GM21447 (cell line): Measurements from ENCODE around the gene EHD1.

Experiments used
- ATAC-seq: cut with Tn5 transposase; IDR thresholded peaks from one replicate; pipeline ENCODE4 v1.9.1; 2021; ENCODE audit not compliant: unreplicated experiment

The EHD1 gene

GRCh38 chr11:64891880-64892279, 13.5 kb upstream of the EHD1 start:
- ATAC-seq, result no peak

GRCh38 chr11:64891215-64891848, 12.9 kb upstream of the EHD1 start:
- no peak for ATAC-seq

GRCh38 chr11:64890522-64890939, 12.1 kb upstream of the EHD1 start:
- no peak for ATAC-seq

GRCh38 chr11:64888729-64889511, 10.5 kb upstream of the EHD1 start:
- ATAC-seq, result no peak

DNA sequence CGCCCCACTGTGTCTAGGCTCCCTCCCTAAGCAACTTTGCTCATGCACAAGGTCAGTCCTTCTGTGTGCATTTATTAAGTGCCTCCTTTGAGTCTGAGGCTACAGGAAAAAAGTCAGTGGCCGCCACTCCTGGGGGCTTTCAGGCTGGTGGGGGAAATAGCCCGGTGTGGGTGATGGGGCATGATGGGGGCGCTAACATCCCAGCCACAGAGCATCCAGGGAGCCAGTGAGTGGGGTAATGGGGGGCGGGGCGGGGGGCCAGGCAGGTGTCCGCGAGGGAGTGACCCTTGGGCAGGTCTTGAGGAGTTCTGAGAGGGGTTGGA, 9.9 kb upstream of the EHD1 start:
- ATAC-seq, result no peak

DNA sequence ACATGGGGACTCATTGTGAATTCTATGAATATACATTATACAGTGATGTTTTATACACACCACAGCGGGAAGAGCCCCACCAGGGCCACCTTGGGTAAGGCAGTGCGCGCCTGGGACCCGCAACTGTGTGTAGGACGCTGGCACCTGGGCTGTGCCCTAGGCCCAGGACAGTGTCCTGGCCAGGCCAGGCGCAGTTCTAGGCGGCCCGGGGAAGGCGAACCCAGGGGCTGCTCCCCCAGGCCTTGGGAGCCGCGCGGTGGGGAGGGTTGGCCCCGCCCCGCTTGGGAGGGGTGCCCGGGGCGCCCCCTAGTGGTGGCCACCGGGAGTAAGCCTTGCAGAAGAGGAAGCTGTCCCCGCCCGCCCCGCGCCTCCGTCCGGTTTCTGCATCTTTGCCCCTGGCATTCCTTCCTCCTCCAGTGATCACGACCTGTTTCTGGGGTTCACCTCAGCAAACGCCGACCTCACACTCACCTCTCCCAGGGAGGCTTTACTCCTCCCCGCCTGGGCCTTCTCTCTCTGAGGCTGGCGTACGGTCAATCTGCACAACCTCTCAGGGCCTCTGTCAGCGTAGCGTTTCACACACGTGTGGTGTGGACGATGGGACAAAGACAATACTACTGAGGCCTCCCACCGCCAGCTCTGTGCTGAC, 9.5 kb upstream of the EHD1 start:
- ATAC-seq, result peak; percentile 65

DNA sequence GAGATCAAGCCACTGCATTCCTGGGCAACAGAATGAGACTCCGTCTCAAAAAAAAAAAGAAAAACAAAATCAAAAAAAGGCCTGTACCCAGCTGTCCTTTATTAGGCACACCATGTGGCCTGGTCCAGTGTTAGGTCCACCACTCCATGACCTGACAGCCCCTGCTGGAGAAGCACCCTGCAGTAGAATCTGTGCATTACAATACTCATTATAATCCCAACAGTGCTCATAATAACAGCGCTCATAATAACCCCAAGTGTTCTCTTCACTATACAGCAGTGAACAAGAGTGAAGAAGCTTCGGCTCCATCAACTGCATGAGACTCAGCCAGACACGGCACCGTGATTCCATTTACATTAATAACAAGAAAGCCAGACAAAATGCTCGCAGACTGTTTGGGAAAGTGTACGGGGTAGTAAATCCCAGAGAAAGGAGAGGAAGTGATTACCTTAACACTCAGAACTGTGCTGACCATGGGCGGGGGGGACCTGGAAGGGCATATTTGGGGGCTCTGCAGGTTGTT, 8.9 kb upstream of the EHD1 start:
- no peak for ATAC-seq

- ATAC-seq, result no peak
These were observed 7.2 kb upstream of the EHD1 start for GRCh38 chr11:64885367-64886286.

- ATAC-seq, result no peak
These were observed 5.6 kb upstream of the EHD1 start for GRCh38 chr11:64884019-64884418.

DNA sequence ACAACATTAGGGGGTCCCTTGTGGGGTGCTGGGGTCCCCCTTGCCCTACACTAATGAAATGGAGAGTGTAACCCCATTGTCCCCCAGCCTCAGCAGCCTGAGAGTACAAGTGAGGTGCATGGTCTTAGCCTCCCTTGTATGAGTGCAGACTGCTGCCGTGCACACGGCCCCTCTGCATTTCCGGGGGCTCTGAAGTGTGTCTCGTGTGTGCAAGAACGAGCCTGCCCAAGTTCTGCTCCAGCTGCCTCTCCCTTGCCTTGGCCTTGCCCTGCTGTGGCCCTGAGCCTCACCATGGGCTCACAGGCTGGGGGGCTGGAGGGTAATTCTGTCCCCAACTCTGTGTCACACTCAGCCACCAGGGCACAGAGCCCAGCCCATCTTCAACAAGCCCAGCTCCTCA, 5.2 kb upstream of the EHD1 start:
- no peak for ATAC-seq

DNA sequence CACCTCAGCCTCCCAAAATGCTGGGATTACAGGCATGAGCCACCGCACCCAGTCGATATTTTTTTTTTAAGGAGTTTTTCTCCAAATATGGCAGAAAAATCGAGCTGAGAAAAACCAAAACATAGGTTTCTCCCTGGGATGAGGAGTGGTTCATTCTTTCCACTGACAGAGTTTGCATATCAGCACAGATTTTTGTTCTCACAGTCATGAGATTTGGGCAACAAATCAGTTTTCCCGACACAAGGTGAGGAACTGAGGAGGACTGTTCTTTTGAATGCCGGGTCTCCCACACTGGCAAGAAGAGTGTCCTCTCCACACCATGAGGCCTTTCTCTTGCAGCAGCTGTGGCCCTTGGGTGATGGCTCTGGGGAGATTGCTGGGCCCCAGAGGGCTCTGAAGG, 3.8 kb upstream of the EHD1 start:
- no peak for ATAC-seq

GRCh38 chr11:64881476-64881875, 3.1 kb upstream of the EHD1 start:
- no peak for ATAC-seq

GRCh38 chr11:64880240-64881001, 2.0 kb upstream of the EHD1 start:
- ATAC-seq, result no peak

DNA sequence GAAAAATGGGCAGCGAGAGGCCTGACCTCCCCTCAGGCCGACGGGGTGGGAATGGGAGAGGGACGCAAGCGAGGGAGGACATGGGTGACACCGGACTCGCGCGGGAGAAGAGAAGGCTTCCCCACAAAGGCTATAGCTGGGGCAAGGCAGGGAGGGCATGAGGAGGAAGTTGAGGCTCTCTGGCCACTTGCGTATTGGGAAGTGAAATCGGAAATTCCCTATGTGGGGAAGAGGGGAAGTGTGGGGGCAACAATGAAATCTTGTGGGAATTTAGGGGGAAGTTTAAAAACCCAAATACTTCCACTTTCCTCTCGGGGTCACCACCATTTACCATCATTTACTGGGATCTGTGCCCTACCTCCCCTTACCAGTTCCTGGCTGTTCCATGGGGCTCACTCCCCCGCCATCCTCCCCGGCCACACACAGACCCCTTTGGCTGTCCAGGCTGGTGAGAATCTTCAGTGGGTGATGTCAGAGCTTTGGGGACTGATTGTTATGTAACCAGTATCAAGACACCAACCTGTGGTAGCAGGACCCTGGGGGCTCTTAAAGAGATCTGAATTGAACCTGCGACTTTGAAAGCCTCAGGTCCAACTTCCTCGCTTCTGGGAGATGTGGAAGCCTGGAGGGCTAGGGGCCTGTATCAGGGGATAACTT, 951 bp upstream of the EHD1 start:
- ATAC-seq, result peak; percentile 2

GRCh38 chr11:64878223-64878493, 263 bp downstream of the EHD1 start:
- ATAC-seq, result peak; percentile 4

- no peak for ATAC-seq
These were observed 815 bp downstream of the EHD1 start for GRCh38 chr11:64877390-64878222.

GRCh38 chr11:64876835-64877341, 1.5 kb downstream of the EHD1 start:
- no peak for ATAC-seq

DNA sequence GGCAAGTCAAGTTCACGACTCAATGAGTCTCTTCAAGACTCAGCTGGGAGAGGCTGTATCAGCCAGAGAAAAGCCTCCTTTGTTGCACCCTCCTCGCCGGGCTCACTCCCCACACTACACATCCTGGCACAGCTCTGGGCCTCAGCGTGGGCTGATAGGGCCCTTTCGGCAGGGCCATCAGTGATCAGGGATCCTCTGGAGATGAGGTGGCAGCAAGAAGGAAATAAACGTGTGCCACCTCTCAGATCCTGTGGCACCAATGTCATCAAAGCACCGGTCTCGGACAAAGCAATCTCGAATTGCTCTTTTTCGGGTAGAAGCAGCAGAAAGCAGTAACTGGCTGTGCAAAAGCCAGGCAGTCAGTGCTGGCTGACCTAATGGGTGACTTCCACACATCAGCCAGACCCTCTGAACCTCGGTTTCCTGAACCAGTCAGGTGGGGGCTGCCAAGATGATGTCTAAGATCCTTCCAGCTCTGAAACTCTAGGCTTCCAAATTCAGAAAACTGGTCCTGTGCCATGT, 2.1 kb downstream of the EHD1 start:
- ATAC-seq, result no peak
